ENCODE measurements around the gene MBD2. TPM values are rescaled to one million over a fixed set of nuclear protein-coding genes. Genes with fewer than 3 reads are reported as not detected.

Gene MBD2
- total and polyA plus RNA-seq, 2 of the 8 experiments (the other 6 are each of a cell fraction or from before 2014, with no cell fraction given): 36.2 to 52.7 TPM

DNA sequence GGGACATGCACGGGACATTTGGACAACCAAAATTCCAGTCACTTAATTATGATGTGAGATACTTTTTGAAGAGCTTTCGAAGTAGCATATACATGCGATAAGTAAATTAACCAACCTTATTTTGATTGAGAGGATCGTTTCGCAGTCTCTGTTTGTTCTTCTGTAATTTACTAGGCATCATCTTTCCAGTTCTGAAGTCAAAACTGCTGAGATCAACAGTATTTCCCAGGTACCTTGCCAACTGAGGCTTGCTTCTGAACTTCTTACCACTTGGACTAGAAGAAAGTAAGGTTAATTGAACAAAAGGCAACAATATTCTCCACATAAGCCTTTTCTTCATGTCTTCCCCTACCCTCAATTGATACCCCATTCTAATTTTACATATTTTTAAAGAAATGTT lies 19.6 kb downstream of the MBD2 start:
- H3K56ac ChIP-seq (replicated peaks; ENCODE audit: insufficient read length, low read depth, low read length): no peak overlapping the region
- H2BK5ac ChIP-seq (ENCODE audit: low read depth, low read length): no peak overlapping the region
- H4K5ac ChIP-seq (ENCODE audit: insufficient read length, low read depth, low read length): no peak overlapping the region
- H3K4me2 ChIP-seq (ENCODE audit: insufficient read depth in 1 of 2, low read depth in 2 of 2, low read length in 2 of 2): no peak overlapping the region
- H3K4me1 ChIP-seq (replicated peaks in 1 of 4; ENCODE audit: control insufficient read depth in 3 of 4, insufficient read depth in 4 of 4, low read length in 3 of 4): no peaks in the 10 kb centered on the region; a peak in 1 of 7 replicates
- POLR2A ChIA-PET (ENCODE audit: partially characterized antibody): no interaction called here
- H4K91ac ChIP-seq (replicated peaks; ENCODE audit: insufficient read length, low read length): no peak overlapping the region
- H3K14ac ChIP-seq (ENCODE audit: insufficient read length): no peak overlapping the region
- H2AFZ ChIP-seq (ENCODE audit: low read length): no peak overlapping the region
- no peak overlapping the region for H2BK120ac ChIP-seq (replicated peaks; ENCODE audit: low read depth, low read length)
- no peak overlapping the region for H2BK15ac ChIP-seq (ENCODE audit: low read length)
- H2BK12ac ChIP-seq (ENCODE audit: low read depth, low read length): no peak overlapping the region
- no peak for FAIRE-seq
- WGBS, 2 experiments (ENCODE audit: extremely low coverage in 1 of 2, insufficient coverage in 1 of 2, insufficient read length in 1 of 2, insufficient replicate concordance in 2 of 2, low coverage in 1 of 2, low lambda C conversion rate in 2 of 2, missing lambda C conversion rate in 1 of 2): 95% methylated on average over 5 of the region's 5 CpGs; no CpG with 5 or more reads in 1 of the 2 experiments
- H3K23ac ChIP-seq (ENCODE audit: insufficient read length): no peak overlapping the region
- H3K23me2 ChIP-seq (ENCODE audit: low read depth, low read length): no peaks in the 10 kb centered on the region
- no peak overlapping the region for H2AK5ac ChIP-seq (ENCODE audit: low read depth, low read length)
- no peaks in the 10 kb centered on the region for H3K27me3 ChIP-seq (replicated peaks in 1 of 4; ENCODE audit: control insufficient read depth in 3 of 4, extremely low read depth in 1 of 4, insufficient read depth in 3 of 4, low read length in 3 of 4)
- H4K8ac ChIP-seq (ENCODE audit: extremely low read depth, insufficient read depth, low read length): no peak overlapping the region
- H3K9me3 ChIP-seq (ENCODE audit: insufficient read depth in 2 of 2, low read depth in 1 of 2, low read length in 1 of 2): no peaks in the 10 kb centered on the region
- no peak overlapping the region for H3K27ac ChIP-seq (ENCODE audit: low read depth, low read length)
- H3K79me2 ChIP-seq (ENCODE audit: control insufficient read depth in 1 of 2, insufficient read depth in 2 of 2, low read length in 2 of 2): peaks cover 7 to 52% of the 10 kb centered on the region in 2 experiments; a peak in 3 of 4 replicates
- H3K9ac ChIP-seq (replicated peaks in 1 of 4; ENCODE audit: extremely low read depth in 1 of 4, low read depth in 3 of 4, low read length in 3 of 4): no peak overlapping the region
- H3K18ac ChIP-seq (ENCODE audit: extremely low read depth, low read length): no peak overlapping the region
- DNase-seq (ENCODE audit: low read depth in 1 of 2, low spot score in 2 of 2): no peak
- H3K4ac ChIP-seq (replicated peaks; ENCODE audit: insufficient read length, low read depth, low read length): no peak overlapping the region
- H3K79me1 ChIP-seq (ENCODE audit: low read depth, low read length): no peaks in the 10 kb centered on the region; the same call in 1 of the 2 replicates
- peaks cover 0 to 8% of the 10 kb centered on the region in 2 experiments for H4K20me1 ChIP-seq (replicated peaks in 1 of 2; ENCODE audit: control insufficient read depth in 1 of 2, insufficient read depth in 2 of 2, low read length in 2 of 2)
- H3K4me3 ChIP-seq (ENCODE audit: extremely low read depth in 1 of 4, insufficient read depth in 2 of 4, low read depth in 3 of 4, low read length in 4 of 4): no peak overlapping the region
- TF ChIP-seq SP4 (IDR thresholded peaks at IDR 0.05; ENCODE audit: low read length) (no peak), CBX5 (IDR thresholded peaks at IDR 0.05; ENCODE audit: low read depth, low read length) (no peak), SRF (IDR thresholded peaks at IDR 0.05; ENCODE audit: low read depth, low read length) (no peak)
- CTCF ChIA-PET (ENCODE audit: partially characterized antibody): no interaction called here
- peaks cover 0 to 29% (median 16%) of the 10 kb centered on the region in 4 experiments; a peak in 6 of 8 replicates for H3K36me3 ChIP-seq (ENCODE audit: control insufficient read depth in 2 of 4, insufficient read depth in 4 of 4, low read length in 3 of 4)
- no peak overlapping the region for H2BK20ac ChIP-seq (ENCODE audit: low read length)

Data from H1 (cell line).